ENCODE data around the gene PDSS2.

The PDSS2 gene

GRCh38 chr6:107337191-107337741 lies 122.1 kb downstream of the PDSS2 start:
- DNase-seq (ENCODE audit: extremely low spot score): no peak
- ChIA-PET CTCF (interaction anchor here (0.9 kb wide), 1 partner anchor 11 kb away, joined by 4 read pairs; no protein-coding TSS in a partner anchor), POLR2A (no interaction called here)
- TF ChIP-seq CTCF (IDR thresholded peaks at IDR 0.05; ENCODE audit: control extremely low read depth, extremely low read depth, low read depth, missing control alignments): no peak

- ChIA-PET POLR2A (no interaction called here), CTCF (no interaction called here)
- TF ChIP-seq CTCF (IDR thresholded peaks at IDR 0.05; ENCODE audit: control extremely low read depth, extremely low read depth, low read depth, missing control alignments): no peak
- DNase-seq (ENCODE audit: extremely low spot score): no peak
These were observed 125.3 kb downstream of the PDSS2 start for GRCh38 chr6:107334026-107334425.

GRCh38 chr6:107333491-107333890 lies 125.9 kb downstream of the PDSS2 start:
- TF ChIP-seq CTCF (IDR thresholded peaks at IDR 0.05; ENCODE audit: control extremely low read depth, extremely low read depth, low read depth, missing control alignments): no peak
- POLR2A ChIA-PET: no interaction called here
- DNase-seq (ENCODE audit: extremely low spot score): no peak
- CTCF ChIA-PET: no interaction called here

DNA sequence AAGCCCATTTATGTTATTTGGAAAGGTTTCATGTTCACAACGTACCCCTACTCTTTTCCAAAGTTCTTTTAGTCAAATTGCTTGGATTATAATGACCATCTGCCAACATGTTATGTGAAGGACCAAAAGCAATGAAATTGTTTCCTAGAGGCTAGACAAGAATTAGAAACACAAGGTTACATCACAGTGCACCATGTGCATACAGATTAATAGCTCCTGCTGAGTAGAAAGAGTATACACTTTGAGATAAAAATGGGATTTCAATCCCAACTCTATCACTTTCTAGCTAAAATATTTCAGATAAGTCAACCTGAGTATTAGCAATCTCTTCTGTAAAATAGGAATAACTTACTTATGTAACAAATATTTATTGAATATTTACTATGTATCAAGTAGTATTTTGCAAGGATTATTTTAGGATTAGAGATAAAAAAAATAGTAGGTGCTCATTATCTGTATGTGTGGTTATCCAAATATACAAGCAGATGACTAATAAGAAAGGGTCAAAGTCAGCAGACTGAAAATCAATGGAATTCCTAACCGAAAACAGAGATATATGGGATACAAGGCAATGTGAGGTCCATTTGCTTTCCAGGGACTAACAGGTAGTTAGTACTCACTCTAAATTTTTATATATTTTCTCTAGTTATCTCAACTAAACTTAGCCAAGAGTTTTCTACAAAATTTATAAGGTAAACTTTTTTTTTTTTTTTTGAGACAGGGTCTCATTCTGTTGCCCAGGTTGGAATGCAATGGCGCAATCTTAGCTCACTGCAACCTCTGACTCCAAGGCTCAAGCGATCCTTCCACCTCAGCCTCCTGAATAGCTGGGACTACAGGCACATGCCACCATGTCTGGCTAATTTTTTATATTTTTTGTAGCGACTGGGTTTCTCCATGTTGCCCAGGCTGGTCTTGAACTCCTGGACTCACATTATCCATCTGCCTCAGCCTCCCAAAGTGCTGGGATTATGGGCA lies 127.7 kb downstream of the PDSS2 start:
- no peak for DNase-seq (ENCODE audit: extremely low spot score)
- ChIA-PET CTCF (interaction anchor here (0.6 to 1.8 kb wide), 4 partner anchors 8 to 15 kb away, joined by 3 to 6 read pairs (median 4); no protein-coding TSS in a partner anchor), POLR2A (no interaction called here)
- TF ChIP-seq CTCF (IDR thresholded peaks at IDR 0.05; ENCODE audit: control extremely low read depth, extremely low read depth, low read depth, missing control alignments): no peak

DNA sequence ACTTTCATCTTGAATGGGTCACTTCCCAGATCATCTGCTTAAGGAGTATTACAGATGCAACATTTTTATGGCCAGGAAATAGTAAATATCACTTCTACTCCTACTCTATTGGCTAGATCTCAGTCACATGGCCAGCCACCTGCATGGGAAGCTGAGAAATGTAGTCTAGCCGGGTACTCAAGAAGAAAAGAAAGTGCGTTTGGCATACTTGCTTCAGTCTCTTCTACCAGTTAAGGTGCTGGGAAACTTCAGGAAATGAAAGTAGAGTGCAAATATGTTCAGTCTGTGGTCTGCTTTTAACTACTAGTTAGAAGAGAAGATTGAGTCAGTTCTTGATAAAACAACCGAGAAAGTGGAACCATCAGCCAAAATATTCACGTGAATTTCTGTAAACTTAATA lies 129.2 kb downstream of the PDSS2 start:
- DNase-seq (ENCODE audit: extremely low spot score): peak; percentile 57
- POLR2A ChIA-PET: no interaction called here
- no peak for TF ChIP-seq CTCF (IDR thresholded peaks at IDR 0.05; ENCODE audit: control extremely low read depth, extremely low read depth, low read depth, missing control alignments)
- CTCF ChIA-PET: interaction anchor here (4.3 kb wide), 1 partner anchor 11 kb away, joined by 31 read pairs; no protein-coding TSS in a partner anchor

- TF ChIP-seq CTCF (IDR thresholded peaks at IDR 0.05; ENCODE audit: control extremely low read depth, extremely low read depth, low read depth, missing control alignments): no peak
- ChIA-PET POLR2A (no interaction called here), CTCF (interaction anchor here (1.1 to 4.3 kb wide), 2 partner anchors 10 to 11 kb away, joined by 4 to 31 read pairs; no protein-coding TSS in a partner anchor)
- no peak for DNase-seq (ENCODE audit: extremely low spot score)
These were observed 130.1 kb downstream of the PDSS2 start for GRCh38 chr6:107329063-107329860.

Measured in GM10248 (cell line).